IMR-90 (cell line): ENCODE measurements around the gene SPAG8. TPM values are rescaled to one million over a fixed set of nuclear protein-coding genes. Genes with fewer than 3 reads are reported as not detected.

ENCODE experiments used
- ATAC-seq: fragments of 200-7000 bp; cut with Tn5 transposase; 2 replicates; pipeline ENCODE4 v1.9.1; 2020; ENCODE audit warnings: low read depth, mild to moderate bottlenecking, moderate library complexity
- BruUV-seq: library from RNA; stranded (reverse); fragments of 400-500 nt; replicated peaks from 2 replicates; lab custom pipeline; 2021; lab: Mats Ljungman, UMichigan
- CTCF ChIA-PET: fragments of 300-600 bp; formaldehyde crosslinking; extraction: SDS; loops from one replicate; lab custom pipeline; 2021; ENCODE audit warnings: antibody characterized with exemption; lab: Yijun Ruan, JAX
- POLR2A ChIA-PET: fragments of 300-600 bp; sonication (Branson Sonifier 250); formaldehyde crosslinking; loops from one replicate; lab custom pipeline; 2022; ENCODE audit warnings: antibody characterized with exemption; ENCODE audit not compliant: unreplicated experiment; lab: Charles Lee
- DNase-seq: peaks from one replicate; pipeline ENCODE4 v3.0.0; 2013
- H2AFZ ChIP-seq: replicated peaks from 2 replicates; pipeline ENCODE3; 2013; ENCODE audit warnings: low read length, mild to moderate bottlenecking; ENCODE audit not compliant: poor library complexity
- H2AK5ac ChIP-seq: 2 replicates; pipeline ENCODE4 v1.6.1; 2013; ENCODE audit warnings: low read depth, low read length, inconsistent platforms
- H2AK9ac ChIP-seq: replicated peaks from 2 replicates; pipeline ENCODE3; 2013; ENCODE audit warnings: mild to moderate bottlenecking, low read depth, low read length, moderate library complexity; ENCODE audit not compliant: poor library complexity
- H2BK120ac ChIP-seq: 2 replicates; pipeline ENCODE4 v1.6.1; 2013; ENCODE audit warnings: low read depth, low read length, inconsistent platforms
- H2BK15ac ChIP-seq: 3 replicates; pipeline ENCODE4 v1.6.1; 2013; ENCODE audit warnings: low read depth, low read length, inconsistent platforms
- H2BK20ac ChIP-seq: 2 replicates; pipeline ENCODE4 v1.6.1; 2013; ENCODE audit warnings: low read depth, mild to moderate bottlenecking, inconsistent platforms, low read length, moderate library complexity
- H2BK5ac ChIP-seq: 2 replicates; pipeline ENCODE4 v1.6.1; 2013; ENCODE audit warnings: mild to moderate bottlenecking, low read depth, low read length, inconsistent platforms; ENCODE audit not compliant: poor library complexity, severe bottlenecking
- H3K14ac ChIP-seq: replicated peaks from 2 replicates; pipeline ENCODE4 v1.6.1; 2013; ENCODE audit warnings: low read depth, low read length, inconsistent platforms
- H3K18ac ChIP-seq: 2 replicates; pipeline ENCODE4 v1.6.1; 2013; ENCODE audit warnings: low read depth, low read length, control low read depth
- H3K23ac ChIP-seq: 2 replicates; pipeline ENCODE4 v1.6.1; 2013; ENCODE audit warnings: low read depth, low read length, inconsistent platforms
- H3K27ac ChIP-seq: 2 replicates; pipeline ENCODE4 v1.5.1; 2013; ENCODE audit warnings: mild to moderate bottlenecking, control low read depth, low read length; ENCODE audit not compliant: insufficient read depth
- H3K27me3 ChIP-seq: 2 replicates; pipeline ENCODE4 v1.6.1; 2013; ENCODE audit warnings: low read length; ENCODE audit not compliant: control insufficient read depth, insufficient read depth
- H3K36me3 ChIP-seq: 2 replicates; pipeline ENCODE4 v1.6.1; 2013; ENCODE audit warnings: low read length, mixed read lengths; ENCODE audit not compliant: control insufficient read depth, insufficient read depth
- H3K4ac ChIP-seq: 2 replicates; pipeline ENCODE4 v1.6.1; 2013; ENCODE audit warnings: low read depth, low read length, inconsistent platforms
- H3K4me1 ChIP-seq: 2 replicates; pipeline ENCODE4 v1.6.1; 2013; ENCODE audit warnings: low read length, mixed read lengths; ENCODE audit not compliant: control insufficient read depth, insufficient read depth
- H3K4me2 ChIP-seq: 2 replicates; pipeline ENCODE4 v1.6.1; 2013; ENCODE audit warnings: low read depth, mild to moderate bottlenecking, control low read depth, low read length, moderate library complexity
- H3K4me3 ChIP-seq: 2 replicates; pipeline ENCODE4 v1.5.1; 2013; ENCODE audit warnings: low read depth, mild to moderate bottlenecking, control low read depth, low read length, moderate library complexity; ENCODE audit not compliant: insufficient read depth
- H3K56ac ChIP-seq: 2 replicates; pipeline ENCODE4 v1.6.1; 2013; ENCODE audit warnings: low read length, inconsistent platforms; ENCODE audit not compliant: insufficient read depth; ENCODE audit errors: extremely low read depth
- H3K79me1 ChIP-seq, 2 experiments: 2 replicates each; pipeline ENCODE4 v1.6.1; 2013; ENCODE audit warnings: low read length in 2 of 2, inconsistent platforms in 1 of 2, low read depth in 1 of 2
- H3K9ac ChIP-seq: 2 replicates; pipeline ENCODE4 v1.6.1; 2013; ENCODE audit warnings: low read depth, low read length, control low read depth
- H3K9me1 ChIP-seq: 2 replicates; pipeline ENCODE4 v1.6.1; 2013; ENCODE audit warnings: low read length, inconsistent platforms; ENCODE audit not compliant: insufficient read depth
- H3K9me3 ChIP-seq: 2 replicates; pipeline ENCODE4 v1.6.1; 2013; ENCODE audit warnings: low read length; ENCODE audit not compliant: control insufficient read depth, insufficient read depth
- H4K20me1 ChIP-seq: 2 replicates; pipeline ENCODE4 v1.6.1; 2013; ENCODE audit warnings: low read length, inconsistent platforms; ENCODE audit not compliant: insufficient read depth
- H4K5ac ChIP-seq: 2 replicates; pipeline ENCODE4 v1.6.1; 2013; ENCODE audit warnings: mild to moderate bottlenecking, low read depth, low read length, control low read depth
- H4K8ac ChIP-seq, 2 experiments: 2 replicates each; pipeline ENCODE4 v1.6.1; 2013; ENCODE audit warnings: low read depth in 2 of 2, low read length in 2 of 2, control low read depth in 1 of 2, inconsistent platforms in 1 of 2
- H4K91ac ChIP-seq: 2 replicates; pipeline ENCODE4 v1.6.1; 2013; ENCODE audit warnings: low read depth, low read length, inconsistent platforms; ENCODE audit not compliant: insufficient read depth
- CHD1 ChIP-seq: IDR thresholded peaks from 2 replicates; pipeline ENCODE4 v1.6.1; 2012; ENCODE audit warnings: low read depth, low read length, improper control_type of control experiment
- RAD21 ChIP-seq: IDR thresholded peaks from 2 replicates; pipeline ENCODE4 v1.6.1; 2012; ENCODE audit warnings: low read length, improper control_type of control experiment
- RFX5 ChIP-seq: IDR thresholded peaks from 2 replicates; pipeline ENCODE4 v1.8.0; 2012; ENCODE audit warnings: low read depth, mild to moderate bottlenecking, low read length, moderate library complexity
- SMC3 ChIP-seq: fragments of 150-350 bp; IDR thresholded peaks from 2 replicates; pipeline ENCODE4 v1.6.1; 2016; ENCODE audit warnings: low read depth, mild to moderate bottlenecking, antibody characterized with exemption, low read length, moderate library complexity
- WGBS, 2 experiments: methylation state at CpG; one replicate each; pipeline versions ENCODE4 v1.1.5 to v1.1.7; 2013; ENCODE audit warnings: missing lambda C conversion rate in 2 of 2; ENCODE audit not compliant: insufficient read length in 1 of 2; ENCODE audit errors: extremely low coverage in 2 of 2; 5-methylcytosine and 5-hydroxymethylcytosine counted together
- dilution Hi-C: fragments of 300-500 bp; cut with HindIII; formaldehyde crosslinking; loops from one replicate; pipeline ENCODE4 v1.14.3; 2018; ENCODE audit warnings: low sequenced_read_pairs; ENCODE audit not compliant: unreplicated experiment
- in situ Hi-C: fragments of 300-500 bp; cut with MboI; formaldehyde crosslinking; loops from 3 replicates; pipeline ENCODE4 v1.14.3; 2019; ENCODE audit warnings: low sequenced_read_pairs, inconsistent platforms, mixed read lengths
- intact Hi-C: fragments of 100-400 bp; cut with micrococcal nuclease; formaldehyde crosslinking; loops from 2 replicates; pipeline ENCODE4 v1.10.0; 2022
- polyA plus RNA-seq, 3 experiments: library from polyadenylated mRNA; depleted of rRNA; stranded (reverse); fragments of >200 nt; gene quantifications; 2 replicates each; pipeline ENCODE4 v1.2.3, GENCODE V29; 2012; ENCODE audit warnings: low replicate concordance in 1 of 3
- total RNA-seq: library from RNA; depleted of rRNA; stranded (reverse); fragments of >200 nt; gene quantifications from 2 replicates; pipeline ENCODE4 v1.2.3, GENCODE V29; 2012
- TF ChIP-seq, protein P1 (sequence below): conservative IDR thresholded peaks from 2 replicates; pipeline ENCODE4 v1.5.1; 2012; ENCODE audit warnings: mild to moderate bottlenecking, low read depth, low read length, improper control_type of control experiment

SPAG8 gene
- total and polyA plus RNA-seq, 2 of the 4 experiments (the other 2 are of a cell fraction): 0.72 to 0.84 TPM

- Histone ChIP-seq H4K91ac (peak overlapping the region; percentile 80), H3K14ac (peak overlapping the region; percentile 88), H4K5ac (peak overlapping the region; percentile 85), H3K4ac (peak overlapping the region; percentile 96), H4K8ac (peak overlapping the region; percentile 0 to 97; a peak in 3 of 4 replicates), H2BK15ac (peak overlapping the region; percentile 79; the same call in 2 of the 3 replicates), H3K9ac (no peak overlapping the region; the same call in 1 of the 2 replicates), H2BK5ac (peak overlapping the region; percentile 88), H3K56ac (no peak overlapping the region), H3K36me3 (no peaks in the 10 kb centered on the region), H3K4me3 (no peak overlapping the region), H2BK20ac (peak overlapping the region; percentile 98), H2AK5ac (peak overlapping the region; percentile 8; the same call in 1 of the 2 replicates), H3K9me1 (peaks cover 16% of the 10 kb centered on the region), H3K79me1 (peaks cover 2 to 18% of the 10 kb centered on the region in 2 experiments; a peak in 3 of 4 replicates), H2BK120ac (peak overlapping the region; percentile 96), H3K4me2 (peak overlapping the region; percentile 60; the same call in 1 of the 2 replicates), H3K18ac (peak overlapping the region; percentile 86), H3K9me3 (no peaks in the 10 kb centered on the region), H4K20me1 (no peaks in the 10 kb centered on the region), H3K27ac (peak overlapping the region; percentile 6; the same call in 1 of the 2 replicates), H3K4me1 (peaks cover 9% of the 10 kb centered on the region), H2AFZ (peak overlapping the region; percentile 94), H3K27me3 (no peaks in the 10 kb centered on the region), H3K23ac (peak overlapping the region; percentile 93; the same call in 1 of the 2 replicates), H2AK9ac (peak overlapping the region; percentile 66)
- ChIA-PET POLR2A (interaction anchor here (0.6 kb wide), 1 partner anchor 98 kb away, joined by 3 read pairs; no protein-coding TSS in a partner anchor), CTCF (interaction anchor here (0.6 to 2.8 kb wide), 28 partner anchors 9 to 650 kb away, joined by 3 to 37 read pairs (median 4); partner anchors contain the start of genes HINT2, HRCT1, NPR2 and SPAG8)
- DNase-seq (peak; percentile 73), ATAC-seq (peak; percentile 47)
- intact Hi-C loops (loop anchor here (1.0 to 10.0 kb wide), 4 partner anchors 36 to 199 kb away; no protein-coding TSS in a partner anchor), dilution Hi-C loops (no loop called here), in situ Hi-C loops (no loop called here)
- TF ChIP-seq SMC3: peak; percentile 46; the same call in 1 of the 2 replicates
- TF ChIP-seq, protein P1, sequence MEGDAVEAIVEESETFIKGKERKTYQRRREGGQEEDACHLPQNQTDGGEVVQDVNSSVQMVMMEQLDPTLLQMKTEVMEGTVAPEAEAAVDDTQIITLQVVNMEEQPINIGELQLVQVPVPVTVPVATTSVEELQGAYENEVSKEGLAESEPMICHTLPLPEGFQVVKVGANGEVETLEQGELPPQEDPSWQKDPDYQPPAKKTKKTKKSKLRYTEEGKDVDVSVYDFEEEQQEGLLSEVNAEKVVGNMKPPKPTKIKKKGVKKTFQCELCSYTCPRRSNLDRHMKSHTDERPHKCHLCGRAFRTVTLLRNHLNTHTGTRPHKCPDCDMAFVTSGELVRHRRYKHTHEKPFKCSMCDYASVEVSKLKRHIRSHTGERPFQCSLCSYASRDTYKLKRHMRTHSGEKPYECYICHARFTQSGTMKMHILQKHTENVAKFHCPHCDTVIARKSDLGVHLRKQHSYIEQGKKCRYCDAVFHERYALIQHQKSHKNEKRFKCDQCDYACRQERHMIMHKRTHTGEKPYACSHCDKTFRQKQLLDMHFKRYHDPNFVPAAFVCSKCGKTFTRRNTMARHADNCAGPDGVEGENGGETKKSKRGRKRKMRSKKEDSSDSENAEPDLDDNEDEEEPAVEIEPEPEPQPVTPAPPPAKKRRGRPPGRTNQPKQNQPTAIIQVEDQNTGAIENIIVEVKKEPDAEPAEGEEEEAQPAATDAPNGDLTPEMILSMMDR: peak; percentile 53
- peak; percentile 64 for TF ChIP-seq RAD21
- no peak for TF ChIP-seq RFX5
- no peak; the same call in 1 of the 2 replicates for TF ChIP-seq CHD1
- 71% methylated on average over 1 of the region's 4 CpGs; no CpG with 5 or more reads in 1 of the 2 experiments for WGBS, 2 experiments
- no TSS peak for BruUV-seq
These were observed 14.1 kb upstream of the SPAG8 start for GRCh38 chr9:35826071-35826701.
